Body of pancreas (tissue), 4 donors: ENCODE data around the gene BDP1. TPM values are rescaled to one million over a fixed set of nuclear protein-coding genes. Genes with fewer than 3 reads are reported as not detected.

Experiments used
- ATAC-seq: fragments of 150-250 bp; one replicate; pipeline ENCODE4 v1.9.1; 2016
- DNase-seq, 4 donors: peaks; one replicate each; pipeline ENCODE4 v3.0.0-alpha.2; 2019
- H3K27ac ChIP-seq, 4 donors: fragments of 200-600 bp; sonication (generic); 1 replicate in 3 of 4; 2 replicates in 1 of 4; pipeline versions ENCODE4 v1.5.1 to v1.6.1; 2016 to 2019; ENCODE audit warnings: mild to moderate bottlenecking in 1 of 4, mixed read lengths in 1 of 4, moderate library complexity in 1 of 4
- H3K27me3 ChIP-seq, 2 donors: fragments of 200-600 bp; sonication (generic); one replicate each; pipeline ENCODE4 v1.6.0; 2016; ENCODE audit warnings: mild to moderate bottlenecking in 1 of 2
- H3K36me3 ChIP-seq, 2 donors: fragments of 200-600 bp; sonication (generic); replicated peaks in 1 of 2; 2 replicates each; pipeline ENCODE4 v1.5.1; 2016; ENCODE audit warnings: low read depth in 2 of 2; ENCODE audit not compliant: insufficient read depth in 1 of 2
- H3K4me1 ChIP-seq: fragments of 200-600 bp; sonication (generic); one replicate; pipeline ENCODE4 v1.6.0; 2016
- H3K4me3 ChIP-seq, 2 donors: fragments of 200-600 bp; sonication (generic); 1 replicate in 1 of 2; 2 replicates in 1 of 2; pipeline ENCODE4 v1.5.1; 2016 to 2019
- H3K9me3 ChIP-seq, 3 donors: fragments of 200-600 bp; sonication (generic); 1 replicate in 2 of 3; 2 replicates in 1 of 3; pipeline ENCODE4 v1.5.1; 2016
- CTCF ChIP-seq, 7 experiments: fragments of 450-650 bp in 4 of 7; fragments of 200-600 bp in 3 of 7; sonication (generic) in 3 of 7; IDR thresholded peaks; one replicate each; pipeline ENCODE4 v1.5.1; 2016 to 2019; ENCODE audit warnings: antibody characterized with exemption in 7 of 7
- POLR2A ChIP-seq, 3 donors: fragments of 450-650 bp; IDR thresholded peaks; one replicate each; pipeline ENCODE4 v1.6.1; 2016; ENCODE audit warnings: antibody characterized with exemption in 3 of 3, mild to moderate bottlenecking in 2 of 3
- WGBS, 2 donors: methylation state at CpG; one replicate each; pipeline ENCODE4 v1.1.5; 2017; 5-methylcytosine and 5-hydroxymethylcytosine counted together
- intact Hi-C: fragments of 100-400 bp; cut with DNase I; formaldehyde crosslinking; loops from one replicate; pipeline ENCODE4 v1.15.1; 2023
- total RNA-seq, 2 donors: library from RNA; depleted of rRNA; stranded (reverse); fragments of >200 nt; gene quantifications; one replicate each; pipeline ENCODE4 v1.1.0, GENCODE V29; 2016

Gene BDP1
- total RNA-seq, 2 donors from 2014 or later, result 21.0 to 27.4 TPM

- Histone ChIP-seq H3K27ac (peak overlapping the region; percentile 81 to 95 (median 92)), H3K4me3 (peak overlapping the region in 1 of 2 donors; percentile 73), H3K4me1 (peaks cover 30% of the 10 kb centered on the region), H3K27me3 (no peaks in the 10 kb centered on the region), H3K36me3 (no peaks in the 10 kb centered on the region), H3K9me3 (no peaks in the 10 kb centered on the region)
- TF ChIP-seq CTCF (IDR thresholded peaks at IDR 0.05) (no peak), POLR2A (IDR thresholded peaks at IDR 0.05) (no peak)
- WGBS, 2 donors, result 73 to 77% methylated on average over 22 of the region's 22 CpGs
- intact Hi-C loops, result no loop called here
- DNase-seq (no peak), ATAC-seq (no peak)
Observed at GRCh38 chr5:71586052-71586940, 130.8 kb downstream of the BDP1 start.

- Histone ChIP-seq H3K27me3 (no peaks in the 10 kb centered on the region), H3K36me3 (no peaks in the 10 kb centered on the region), H3K27ac (peak within 1 kb of the TSS; percentile 81 to 95 (median 92)), H3K4me3 (peak within 1 kb of the TSS; percentile 45 to 73), H3K9me3 (no peaks in the 10 kb centered on the region), H3K4me1 (peaks cover 30% of the 10 kb centered on the region)
- TF ChIP-seq POLR2A (IDR thresholded peaks at IDR 0.05) (peak; percentile 87 to 94 (median 90)), CTCF (IDR thresholded peaks at IDR 0.05) (peak in 1 of 7 experiments; percentile 3)
- ATAC-seq (peak; percentile 100), DNase-seq (peak; percentile 98 to 99 (median 98))
- WGBS, 2 donors, result 0 to 1% methylated on average over 26 to 47 of the region's 56 CpGs
- intact Hi-C loops, result no loop called here
Observed at GRCh38 chr5:71586941-71587765, 131.7 kb downstream of the BDP1 start, which contains the start of gene MCCC2. MCCC2 (plus strand) TSS chr5:71587340; CDS start chr5:71587426, 86 bp downstream.

DNA sequence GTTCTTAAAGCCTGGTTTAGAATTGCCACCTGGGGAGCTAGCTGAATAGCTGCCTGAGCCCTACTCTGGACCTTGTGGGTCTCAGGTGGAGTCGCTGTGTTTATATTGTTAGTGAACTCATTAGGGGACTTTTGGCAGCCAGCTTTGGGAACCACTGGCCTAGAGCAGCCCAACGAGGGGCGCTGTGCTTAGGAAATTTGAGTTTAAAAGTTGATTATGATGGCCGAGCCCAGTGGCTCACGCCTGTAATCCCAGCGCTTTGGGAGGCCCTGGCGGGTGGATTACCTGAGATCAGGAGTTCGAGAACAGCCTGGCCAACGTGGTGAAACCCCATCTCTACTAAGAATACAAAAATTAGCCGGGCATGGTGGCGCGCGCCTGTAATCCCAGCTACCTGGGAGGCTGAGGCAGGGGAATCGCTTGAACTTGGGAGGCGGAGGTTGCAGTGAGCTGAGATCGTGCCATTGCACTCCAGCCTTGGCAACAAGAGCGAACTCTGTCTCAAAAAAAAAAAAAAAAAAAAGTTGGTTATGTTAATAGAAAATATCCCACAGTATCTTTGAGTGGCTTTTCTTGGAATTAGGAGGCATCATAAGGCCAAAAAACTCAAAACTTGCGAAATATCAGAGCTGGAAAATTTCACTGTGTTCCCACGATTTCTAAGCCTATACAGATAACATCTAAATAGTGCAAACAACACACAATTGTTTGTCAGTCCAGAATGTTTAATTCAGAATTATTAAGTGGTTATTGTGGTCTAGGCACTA, 132.5 kb downstream of the BDP1 start:
- DNase-seq (peak in 2 of 4 donors; percentile 4 to 16), ATAC-seq (peak; percentile 1)
- H3K4me3 ChIP-seq, result peak overlapping the region; percentile 45 to 73
- no peaks in the 10 kb centered on the region for H3K9me3 ChIP-seq
- TF ChIP-seq POLR2A (IDR thresholded peaks at IDR 0.05) (no peak), CTCF (IDR thresholded peaks at IDR 0.05) (no peak)
- no peaks in the 10 kb centered on the region for H3K27me3 ChIP-seq
- no peaks in the 10 kb centered on the region for H3K36me3 ChIP-seq
- H3K27ac ChIP-seq, result peak overlapping the region; percentile 81 to 95 (median 92)
- 60 to 65% methylated on average over 18 to 19 of the region's 19 CpGs for WGBS, 2 donors
- intact Hi-C loops, result no loop called here
- H3K4me1 ChIP-seq, result peaks cover 30% of the 10 kb centered on the region

GRCh38 chr5:71588533-71588885, 133.1 kb downstream of the BDP1 start:
- H3K27me3 ChIP-seq, result no peaks in the 10 kb centered on the region
- H3K4me1 ChIP-seq, result peaks cover 30% of the 10 kb centered on the region
- intact Hi-C loops, result no loop called here
- H3K36me3 ChIP-seq, result no peaks in the 10 kb centered on the region
- TF ChIP-seq POLR2A (IDR thresholded peaks at IDR 0.05) (no peak), CTCF (IDR thresholded peaks at IDR 0.05) (no peak)
- WGBS, 2 donors, result 95 to 98% methylated on average over 2 of the region's 2 CpGs
- H3K4me3 ChIP-seq, result no peak overlapping the region
- no peak overlapping the region for H3K27ac ChIP-seq
- H3K9me3 ChIP-seq, result no peaks in the 10 kb centered on the region
- DNase-seq (no peak), ATAC-seq (no peak)
